Spinal cord (tissue), 10 donors: Measurements from ENCODE around the gene QRICH1. TPM values are rescaled to one million over a fixed set of nuclear protein-coding genes. Genes with fewer than 3 reads are reported as not detected.
A peak's percentile ranks its signal among the peaks of the same experiment; 100 is the strongest.

Experiments
- DNase-seq, 6 donors: peaks; one replicate each; pipeline versions ENCODE4 v3.0.0 to v3.0.0-alpha.2; 2013 to 2015; ENCODE audit warnings: low spot score in 6 of 6, low read depth in 4 of 6
- H3K27ac ChIP-seq: one replicate; pipeline ENCODE4 v1.5.1; 2013; ENCODE audit warnings: low read depth, low read length, control low read depth
- H3K27me3 ChIP-seq: one replicate; pipeline ENCODE4 v1.6.1; 2013; ENCODE audit warnings: low read length; ENCODE audit not compliant: control insufficient read depth, insufficient read depth
- H3K36me3 ChIP-seq: one replicate; pipeline ENCODE4 v1.6.1; 2013; ENCODE audit warnings: low read length; ENCODE audit not compliant: control insufficient read depth, insufficient read depth
- H3K4me1 ChIP-seq: one replicate; pipeline ENCODE4 v1.6.1; 2013; ENCODE audit warnings: low read length; ENCODE audit not compliant: control insufficient read depth, insufficient read depth
- H3K4me3 ChIP-seq: one replicate; pipeline ENCODE4 v1.5.1; 2013; ENCODE audit warnings: low read depth, low read length, control low read depth
- H3K9me3 ChIP-seq: one replicate; pipeline ENCODE4 v1.6.1; 2013; ENCODE audit warnings: low read length; ENCODE audit not compliant: control insufficient read depth, insufficient read depth
- WGBS: methylation state at CpG from one replicate; pipeline ENCODE4 v1.1.5; 2013; ENCODE audit warnings: missing lambda C conversion rate; ENCODE audit not compliant: insufficient coverage; 5-methylcytosine and 5-hydroxymethylcytosine counted together
- polyA plus RNA-seq, 2 donors: library from polyadenylated mRNA; unstranded; fragments of 120-200 nt; gene quantifications; one replicate each; pipeline ENCODE4 v1.2.1, GENCODE V29; 2013; ENCODE audit not compliant: insufficient read length in 2 of 2
- total RNA-seq, 2 donors: library from RNA; depleted of rRNA in 1 of 2; stranded (reverse); fragments of 120-200 nt in 1 of 2; fragments of >200 nt in 1 of 2; gene quantifications; one replicate each; pipeline versions ENCODE4 v1.2.3 to v1.2.4, GENCODE V29; 2013 to 2014
- donor health status: healthy.

QRICH1 gene
- total and polyA plus RNA-seq, 4 donors = 62.9 to 104 (median 82.3) TPM

DNA sequence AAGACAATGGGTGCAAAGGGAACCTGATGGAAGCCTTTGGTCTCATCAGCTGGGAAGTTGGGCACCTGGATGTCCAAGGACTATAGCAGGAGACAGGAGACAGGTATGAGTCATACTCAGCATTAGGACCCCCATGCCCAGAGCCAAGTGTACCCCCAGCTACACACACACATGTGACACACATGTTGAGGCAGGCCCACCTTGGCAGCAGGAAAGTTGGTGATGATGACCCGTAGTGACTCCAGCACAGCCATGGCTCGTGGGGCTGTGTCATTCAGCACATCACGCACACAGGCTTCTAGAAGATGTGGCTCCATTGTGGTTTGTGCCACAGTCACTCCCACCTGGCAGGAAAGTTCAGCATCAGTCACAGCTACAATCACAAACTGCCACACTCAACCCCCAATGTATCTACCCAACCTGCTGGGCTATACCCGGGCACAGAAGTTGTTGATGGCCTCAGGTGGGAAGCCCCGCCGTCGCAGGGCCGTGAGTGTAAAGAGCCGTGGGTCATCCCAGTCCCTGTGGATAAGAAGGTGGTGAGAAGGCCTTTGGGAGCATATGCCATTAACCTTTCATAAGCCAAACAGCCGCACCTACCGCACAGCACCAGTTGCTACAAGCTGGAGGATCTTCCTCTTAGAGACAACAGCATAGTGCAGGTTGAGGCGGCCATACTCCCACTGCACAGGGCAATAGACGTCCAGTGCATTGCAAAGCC lies 5.2 kb upstream of the QRICH1 start:
- H3K4me3 ChIP-seq = no peak overlapping the region
- DNase-seq = no peak
- H3K4me1 ChIP-seq = peaks cover 22% of the 10 kb centered on the region
- no peak overlapping the region for H3K27ac ChIP-seq
- no peaks in the 10 kb centered on the region for H3K27me3 ChIP-seq
- WGBS = 95% methylated on average over 8 of the region's 13 CpGs
- no peaks in the 10 kb centered on the region for H3K9me3 ChIP-seq
- peaks cover 65% of the 10 kb centered on the region for H3K36me3 ChIP-seq

GRCh38 chr3:49098429-49098828 lies 4.6 kb upstream of the QRICH1 start:
- Histone ChIP-seq H3K4me3 (no peak overlapping the region), H3K27ac (no peak overlapping the region), H3K27me3 (no peaks in the 10 kb centered on the region), H3K36me3 (peaks cover 63% of the 10 kb centered on the region), H3K4me1 (peaks cover 16% of the 10 kb centered on the region), H3K9me3 (no peaks in the 10 kb centered on the region)
- 64% methylated on average over 2 of the region's 5 CpGs for WGBS
- peak in 1 of 6 donors; percentile 7 for DNase-seq

- peaks cover 24% of the 10 kb centered on the region for H3K4me1 ChIP-seq
- H3K27me3 ChIP-seq = no peaks in the 10 kb centered on the region
- H3K36me3 ChIP-seq = peaks cover 18% of the 10 kb centered on the region
- peak overlapping the region; percentile 80 for H3K4me3 ChIP-seq
- no peaks in the 10 kb centered on the region for H3K9me3 ChIP-seq
- peak; percentile 70 to 95 (median 77) for DNase-seq
- peak overlapping the region; percentile 97 for H3K27ac ChIP-seq
- under 1% methylated on average over 70 of the region's 86 CpGs for WGBS
Measured at GRCh38 chr3:49092938-49093852, 676 bp downstream of the QRICH1 start.

GRCh38 chr3:49081429-49081828 lies 12.4 kb downstream of the QRICH1 start:
- Histone ChIP-seq H3K4me3 (no peak overlapping the region), H3K27me3 (no peaks in the 10 kb centered on the region), H3K36me3 (peaks cover 20% of the 10 kb centered on the region), H3K27ac (no peak overlapping the region), H3K9me3 (no peaks in the 10 kb centered on the region), H3K4me1 (no peaks in the 10 kb centered on the region)
- WGBS = 96% methylated on average over 5 of the region's 8 CpGs
- DNase-seq = no peak

DNA sequence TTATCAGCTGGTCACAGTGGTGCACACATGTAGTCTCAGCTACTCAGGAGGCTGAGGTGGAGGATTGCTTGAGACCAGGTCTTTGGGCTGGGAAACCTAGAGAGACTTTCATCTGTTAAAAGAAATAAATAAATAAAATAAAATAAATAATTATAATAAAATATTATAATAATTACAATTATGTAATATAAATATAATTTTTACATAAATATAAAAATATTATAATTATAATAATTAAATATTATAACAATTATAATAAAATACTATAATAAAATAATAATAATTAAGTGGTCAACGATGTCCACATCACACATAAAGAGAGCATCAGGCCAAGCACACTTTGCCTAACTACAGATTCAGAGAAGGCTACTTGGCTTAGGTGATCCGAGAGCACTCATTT lies 14.6 kb downstream of the QRICH1 start:
- H3K27me3 ChIP-seq = no peaks in the 10 kb centered on the region
- H3K9me3 ChIP-seq = no peaks in the 10 kb centered on the region
- H3K27ac ChIP-seq = no peak overlapping the region
- no peaks in the 10 kb centered on the region for H3K4me1 ChIP-seq
- no peak overlapping the region for H3K4me3 ChIP-seq
- H3K36me3 ChIP-seq = peaks cover 39% of the 10 kb centered on the region
- 89% methylated on average over 1 of the region's 2 CpGs for WGBS
- DNase-seq = no peak

- WGBS = 100% methylated on average over 3 of the region's 4 CpGs
- Histone ChIP-seq H3K27ac (no peak overlapping the region), H3K36me3 (peaks cover 57% of the 10 kb centered on the region), H3K4me1 (no peaks in the 10 kb centered on the region), H3K9me3 (no peaks in the 10 kb centered on the region), H3K4me3 (no peak overlapping the region), H3K27me3 (no peaks in the 10 kb centered on the region)
- DNase-seq = no peak
Measured at GRCh38 chr3:49076646-49077045, 17.2 kb downstream of the QRICH1 start.

GRCh38 chr3:49076116-49076515 lies 17.8 kb downstream of the QRICH1 start:
- H3K4me3 ChIP-seq = no peak overlapping the region
- H3K27ac ChIP-seq = no peak overlapping the region
- no peaks in the 10 kb centered on the region for H3K4me1 ChIP-seq
- no peaks in the 10 kb centered on the region for H3K9me3 ChIP-seq
- 90% methylated on average over 2 of the region's 13 CpGs for WGBS
- no peak for DNase-seq
- H3K27me3 ChIP-seq = no peaks in the 10 kb centered on the region
- H3K36me3 ChIP-seq = peaks cover 59% of the 10 kb centered on the region

DNA sequence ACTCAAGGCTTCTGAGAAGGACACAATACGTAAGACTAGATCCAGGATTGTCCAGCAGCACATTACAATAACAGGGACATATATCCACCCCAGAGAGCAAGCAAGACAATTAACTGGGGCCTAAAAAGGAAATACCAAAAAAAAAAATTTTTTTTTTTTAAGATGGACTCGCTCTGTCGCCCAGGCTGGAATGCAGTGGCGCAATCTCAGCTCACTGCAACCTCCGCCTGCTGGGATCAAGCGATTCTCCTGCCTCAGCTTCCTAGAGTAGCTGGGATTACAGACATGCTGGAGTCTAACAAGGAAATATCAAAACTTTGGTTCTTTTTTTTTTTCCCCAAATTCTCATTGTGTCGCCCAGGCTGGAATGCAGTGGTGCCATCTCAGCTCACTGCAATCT lies 35.9 kb downstream of the QRICH1 start:
- H3K4me3 ChIP-seq = no peak overlapping the region
- H3K36me3 ChIP-seq = peaks cover 61% of the 10 kb centered on the region
- H3K4me1 ChIP-seq = no peaks in the 10 kb centered on the region
- H3K27me3 ChIP-seq = no peaks in the 10 kb centered on the region
- H3K27ac ChIP-seq = no peak overlapping the region
- H3K9me3 ChIP-seq = no peaks in the 10 kb centered on the region
- no peak for DNase-seq
- 97% methylated on average over 5 of the region's 7 CpGs for WGBS

GRCh38 chr3:49057268-49057667 lies 36.6 kb downstream of the QRICH1 start:
- no peak overlapping the region for H3K27ac ChIP-seq
- peaks cover 63% of the 10 kb centered on the region for H3K36me3 ChIP-seq
- WGBS = 95% methylated on average over 10 of the region's 10 CpGs

More at GRCh38 chr3:49057268-49057667, 36.6 kb downstream of the QRICH1 start:
- DNase-seq = no peak
- no peaks in the 10 kb centered on the region for H3K4me1 ChIP-seq
- H3K9me3 ChIP-seq = no peaks in the 10 kb centered on the region
- no peak overlapping the region for H3K4me3 ChIP-seq
- H3K27me3 ChIP-seq = no peaks in the 10 kb centered on the region
